ENCODE data around the gene RSRC1. TPM values are rescaled to one million over a fixed set of nuclear protein-coding genes. Genes with fewer than 3 reads are reported as not detected.
A peak's percentile ranks its signal among the peaks of the same experiment; 100 is the strongest.

Gene RSRC1
- total RNA-seq, 4 donors from 2014 or later, result 27.7 to 36.7 (median 31.9) TPM

DNA sequence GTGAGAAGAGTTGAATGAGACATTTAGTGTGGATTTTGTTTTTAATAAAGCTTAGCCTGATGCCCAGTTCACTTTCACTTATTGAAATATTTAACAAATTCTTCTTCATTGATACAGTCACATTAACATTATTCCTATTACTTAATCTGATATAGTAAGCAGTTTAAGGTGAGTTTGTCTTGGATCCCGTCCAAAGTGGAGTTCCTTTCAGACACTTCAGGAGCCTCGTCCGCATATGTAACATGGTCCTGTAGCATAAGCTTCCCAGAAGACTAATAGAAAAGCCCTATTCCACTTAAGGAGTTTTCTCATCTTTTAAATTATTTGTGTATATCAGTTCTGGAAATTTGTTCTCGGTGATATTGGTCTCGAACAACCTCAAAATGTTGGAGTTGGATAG, 421.4 kb downstream of the RSRC1 start:
- in situ Hi-C loops (cut with MboI; ENCODE audit: low sequenced_read_pairs in 4 of 4) (loop anchor here in 2 of 4 donors (25.0 kb wide), 1 partner anchor 919 kb away; no protein-coding TSS in a partner anchor), intact Hi-C loops (cut with DNase I; ENCODE audit: low total_unique reads) (loop anchor here (5.0 kb wide), 1 partner anchor 914 kb away; no protein-coding TSS in a partner anchor)
- H3K9me3 ChIP-seq, result no peaks in the 10 kb centered on the region
- H3K36me3 ChIP-seq, result no peaks in the 10 kb centered on the region
- no peaks in the 10 kb centered on the region for H3K4me1 ChIP-seq
- no peak for TF ChIP-seq CTCF (IDR thresholded peaks at IDR 0.05 in 4 of 5, conservative IDR thresholded peaks at IDR 0.05 in 1 of 5)
- no peak for TF ChIP-seq POLR2A (IDR thresholded peaks at IDR 0.05)
- no peak for ATAC-seq
- DNase-seq, result no peak
- H3K27me3 ChIP-seq, result no peaks in the 10 kb centered on the region
- H3K4me3 ChIP-seq, result no peak overlapping the region
- H3K27ac ChIP-seq, result no peak overlapping the region

DNA sequence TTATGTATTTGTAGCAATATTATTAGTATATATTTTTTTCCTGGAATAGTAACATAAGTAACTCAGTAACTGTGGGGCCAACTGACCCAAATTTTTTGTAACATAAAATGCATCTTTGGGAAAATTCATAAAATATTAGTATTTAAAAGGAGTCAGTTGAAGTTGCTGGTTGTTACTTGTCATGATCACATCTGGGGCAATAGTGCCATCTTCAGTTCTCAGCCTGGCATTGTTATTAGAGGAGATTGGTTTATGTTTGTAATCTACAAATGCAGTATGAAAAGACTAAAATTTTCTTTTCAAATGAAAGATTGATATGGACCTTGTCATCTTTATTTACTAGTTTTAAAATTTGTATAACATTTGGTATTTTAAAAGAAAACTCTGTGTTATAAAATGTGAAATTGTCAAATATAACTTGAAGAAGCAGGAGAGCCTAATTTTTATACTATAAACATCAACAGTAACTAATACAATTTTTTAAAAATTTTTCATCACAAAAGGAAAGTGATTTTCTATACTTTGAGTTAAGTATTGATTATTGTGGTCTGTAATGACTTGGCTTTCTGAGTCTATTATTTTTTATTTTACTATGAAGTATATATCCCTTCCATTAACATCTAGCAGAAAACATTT, 422.3 kb downstream of the RSRC1 start:
- Histone ChIP-seq H3K27me3 (no peaks in the 10 kb centered on the region), H3K4me3 (no peak overlapping the region), H3K36me3 (no peaks in the 10 kb centered on the region), H3K4me1 (no peaks in the 10 kb centered on the region), H3K9me3 (no peaks in the 10 kb centered on the region), H3K27ac (no peak overlapping the region)
- DNase-seq (no peak), ATAC-seq (peak in 1 of 2 donors; percentile 33)
- in situ Hi-C loops (cut with MboI; ENCODE audit: low sequenced_read_pairs in 4 of 4) (loop anchor here in 2 of 4 donors (25.0 kb wide), 1 partner anchor 920 kb away; no protein-coding TSS in a partner anchor), intact Hi-C loops (cut with DNase I; ENCODE audit: low total_unique reads) (loop anchor here (5.0 kb wide), 1 partner anchor 915 kb away; no protein-coding TSS in a partner anchor)
- TF ChIP-seq CTCF (IDR thresholded peaks at IDR 0.05 in 4 of 5, conservative IDR thresholded peaks at IDR 0.05 in 1 of 5) (peak in 4 of 5 experiments; percentile 11 to 42 (median 24)), POLR2A (IDR thresholded peaks at IDR 0.05) (no peak)

- intact Hi-C loops (cut with DNase I; ENCODE audit: low total_unique reads), result loop anchor here (5.0 kb wide), 1 partner anchor 106 kb away; the partner anchor contains the start of gene GFM1
- in situ Hi-C loops (cut with MboI; ENCODE audit: low sequenced_read_pairs in 4 of 4), result loop anchor here in 2 of 4 donors (25.0 kb wide), 1 partner anchor 924 kb away; no protein-coding TSS in a partner anchor
- H3K4me1 ChIP-seq, result no peaks in the 10 kb centered on the region
- no peak overlapping the region for H3K4me3 ChIP-seq
- TF ChIP-seq CTCF (IDR thresholded peaks at IDR 0.05 in 4 of 5, conservative IDR thresholded peaks at IDR 0.05 in 1 of 5) (no peak), POLR2A (IDR thresholded peaks at IDR 0.05) (no peak)
- no peak for ATAC-seq
- no peaks in the 10 kb centered on the region for H3K9me3 ChIP-seq
- H3K27ac ChIP-seq, result no peak overlapping the region
- no peaks in the 10 kb centered on the region for H3K27me3 ChIP-seq
- no peak for DNase-seq
- H3K36me3 ChIP-seq, result no peaks in the 10 kb centered on the region
These were observed 426.0 kb downstream of the RSRC1 start for GRCh38 chr3:158535918-158536317.

GRCh38 chr3:158539414-158540014, 429.6 kb downstream of the RSRC1 start:
- Histone ChIP-seq H3K27me3 (no peaks in the 10 kb centered on the region), H3K27ac (no peak overlapping the region), H3K36me3 (no peaks in the 10 kb centered on the region), H3K4me3 (no peak overlapping the region), H3K9me3 (no peaks in the 10 kb centered on the region), H3K4me1 (no peaks in the 10 kb centered on the region)
- in situ Hi-C loops (cut with MboI; ENCODE audit: low sequenced_read_pairs in 4 of 4), result loop anchor here in 2 of 4 donors (25.0 kb wide), 1 partner anchor 927 kb away; no protein-coding TSS in a partner anchor
- TF ChIP-seq CTCF (IDR thresholded peaks at IDR 0.05 in 4 of 5, conservative IDR thresholded peaks at IDR 0.05 in 1 of 5), result peak; percentile 21 to 56 (median 36)
- no peak for TF ChIP-seq POLR2A (IDR thresholded peaks at IDR 0.05)
- intact Hi-C loops (cut with DNase I; ENCODE audit: low total_unique reads), result loop anchor here (2.0 to 5.0 kb wide), 2 partner anchors 33 to 103 kb away; partner anchors contain the start of gene GFM1
- ATAC-seq, result no peak
- DNase-seq, result no peak

All from gastrocnemius medialis (tissue), 4 donors.